PC-3 (cell line): ENCODE data around the gene SEZ6L2.

Experiments used
- CTCF ChIP-seq: fragments of 300-600 bp; sonication (generic); conservative IDR thresholded peaks from 2 replicates; pipeline ENCODE4 v1.5.1; 2017; ENCODE audit warnings: antibody characterized with exemption, low read depth, mild to moderate bottlenecking, low read length
- EZH2 ChIP-seq: fragments of 300-600 bp; sonication (generic); IDR thresholded peaks from one replicate; pipeline ENCODE4 v1.6.1; 2017; ENCODE audit warnings: antibody characterized with exemption, mild to moderate bottlenecking, low read length; ENCODE audit not compliant: unreplicated experiment
- EZH2phosphoT487 ChIP-seq: fragments of 300-600 bp; sonication (generic); IDR thresholded peaks from 2 replicates; pipeline ENCODE4 v1.6.1; 2018; ENCODE audit warnings: mild to moderate bottlenecking, antibody characterized with exemption, low read length, borderline replicate concordance

- TF ChIP-seq CTCF: no peak
- no peak for TF ChIP-seq EZH2
- TF ChIP-seq EZH2phosphoT487: no peak
Measured at GRCh38 chr16:29858974-29859373, 40.4 kb downstream of the SEZ6L2 start.
